ENCODE measurements around the gene GABARAPL2.

Gene GABARAPL2

DNA sequence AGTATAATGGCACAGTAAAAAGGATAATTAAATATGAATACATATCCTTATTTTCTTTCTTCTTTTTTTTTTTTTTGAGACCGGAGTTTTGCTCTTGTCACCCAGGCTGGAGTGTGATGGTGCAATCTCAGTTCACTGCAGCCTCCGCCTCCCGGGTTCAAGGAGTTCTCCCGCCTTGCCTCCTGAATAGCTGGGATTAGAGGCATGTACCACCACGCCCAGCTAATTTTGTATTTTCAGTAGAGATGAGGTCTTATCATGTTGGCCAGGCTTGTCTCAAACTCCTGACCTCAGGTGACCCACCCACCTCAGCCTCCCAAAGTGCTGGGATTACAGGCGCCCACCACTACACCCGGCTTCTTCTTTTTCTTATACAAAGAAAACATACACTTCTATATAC is 12.0 kb downstream of the GABARAPL2 start:
- TF ChIP-seq, protein P1, sequence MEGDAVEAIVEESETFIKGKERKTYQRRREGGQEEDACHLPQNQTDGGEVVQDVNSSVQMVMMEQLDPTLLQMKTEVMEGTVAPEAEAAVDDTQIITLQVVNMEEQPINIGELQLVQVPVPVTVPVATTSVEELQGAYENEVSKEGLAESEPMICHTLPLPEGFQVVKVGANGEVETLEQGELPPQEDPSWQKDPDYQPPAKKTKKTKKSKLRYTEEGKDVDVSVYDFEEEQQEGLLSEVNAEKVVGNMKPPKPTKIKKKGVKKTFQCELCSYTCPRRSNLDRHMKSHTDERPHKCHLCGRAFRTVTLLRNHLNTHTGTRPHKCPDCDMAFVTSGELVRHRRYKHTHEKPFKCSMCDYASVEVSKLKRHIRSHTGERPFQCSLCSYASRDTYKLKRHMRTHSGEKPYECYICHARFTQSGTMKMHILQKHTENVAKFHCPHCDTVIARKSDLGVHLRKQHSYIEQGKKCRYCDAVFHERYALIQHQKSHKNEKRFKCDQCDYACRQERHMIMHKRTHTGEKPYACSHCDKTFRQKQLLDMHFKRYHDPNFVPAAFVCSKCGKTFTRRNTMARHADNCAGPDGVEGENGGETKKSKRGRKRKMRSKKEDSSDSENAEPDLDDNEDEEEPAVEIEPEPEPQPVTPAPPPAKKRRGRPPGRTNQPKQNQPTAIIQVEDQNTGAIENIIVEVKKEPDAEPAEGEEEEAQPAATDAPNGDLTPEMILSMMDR (IDR thresholded peaks at IDR 0.05; ENCODE audit: control insufficient read depth, extremely low read depth, insufficient read depth): no peak

DNA sequence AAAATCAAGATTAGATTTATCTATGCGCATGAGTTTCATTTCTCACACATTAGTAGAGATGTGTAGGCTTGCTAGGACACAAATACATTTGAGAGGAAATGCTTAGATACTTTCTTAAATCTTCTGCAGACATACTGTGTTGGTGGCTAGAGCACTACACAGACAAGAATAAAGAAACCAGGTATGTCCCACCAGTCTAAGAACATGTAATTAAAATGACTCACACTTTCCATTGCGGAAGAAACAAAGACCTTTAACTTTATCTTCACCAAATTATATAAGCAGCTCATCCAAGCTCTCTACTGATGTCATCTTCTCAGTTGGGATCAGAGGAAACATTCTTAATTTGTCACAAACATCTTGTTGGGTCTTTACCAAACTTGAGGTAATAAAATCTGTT is 12.5 kb downstream of the GABARAPL2 start:
- TF ChIP-seq, protein P1 (IDR thresholded peaks at IDR 0.05; ENCODE audit: control insufficient read depth, extremely low read depth, insufficient read depth): no peak
- H3K4me3 ChIP-seq (ENCODE audit: low read depth, low read length): no peak overlapping the region
- no peak for DNase-seq (ENCODE audit: low read depth)

More for the DNA sequence above, 12.0 kb downstream of the GABARAPL2 start:
- H3K4me3 ChIP-seq (ENCODE audit: low read depth, low read length): no peak overlapping the region
- DNase-seq (ENCODE audit: low read depth): no peak

DNA sequence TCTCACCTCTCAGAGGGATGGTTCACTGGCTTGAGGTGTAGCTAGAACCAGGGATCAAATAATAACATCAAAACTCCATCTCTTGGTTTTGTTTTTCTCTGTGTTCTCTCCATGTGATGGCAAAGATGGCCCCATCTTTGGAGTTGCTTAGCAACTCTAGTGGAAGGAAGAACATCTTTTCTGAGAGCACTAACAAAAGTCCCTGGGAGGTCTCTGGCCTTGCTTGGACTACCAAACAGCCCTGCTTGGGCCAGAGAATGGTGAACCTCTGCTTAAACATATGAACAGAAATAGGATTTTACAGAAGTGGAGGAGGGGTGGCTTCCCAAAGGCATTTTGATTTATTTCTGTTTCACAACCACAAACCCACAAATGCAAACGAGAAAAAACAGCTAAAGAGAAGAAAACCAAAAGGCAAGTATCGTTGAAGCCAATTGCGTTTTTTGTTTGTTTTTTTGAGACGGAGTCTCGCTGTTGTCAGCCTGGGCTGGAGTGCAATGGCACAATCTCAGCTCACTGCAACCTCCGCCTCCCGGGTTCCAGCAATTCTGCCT is 13.2 kb downstream of the GABARAPL2 start:
- TF ChIP-seq, protein P1 (IDR thresholded peaks at IDR 0.05; ENCODE audit: control insufficient read depth, extremely low read depth, insufficient read depth): no peak
- H3K4me3 ChIP-seq (ENCODE audit: low read depth, low read length): no peak overlapping the region
- DNase-seq (ENCODE audit: low read depth): no peak

DNA sequence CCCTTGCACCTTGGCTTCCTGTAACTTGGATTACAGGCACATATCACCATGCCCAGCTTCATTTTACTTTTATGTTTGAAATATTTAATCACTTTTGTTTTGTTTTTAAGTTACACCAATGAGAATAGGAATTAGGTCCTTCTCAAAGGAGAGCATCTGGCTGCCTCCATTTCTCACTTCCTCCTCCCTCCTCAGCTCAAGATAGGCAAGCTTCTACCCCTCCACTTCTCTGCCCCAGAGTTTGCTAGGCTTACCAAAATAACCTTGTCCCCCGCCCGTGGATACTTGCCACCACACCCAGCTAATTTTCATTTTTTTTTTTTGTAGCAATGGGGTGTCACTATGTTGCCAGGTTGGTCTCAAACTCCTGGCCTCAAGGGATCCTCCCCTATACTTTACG is 17.9 kb downstream of the GABARAPL2 start:
- H3K4me3 ChIP-seq (ENCODE audit: low read depth, low read length): no peak overlapping the region
- TF ChIP-seq, protein P1 (IDR thresholded peaks at IDR 0.05; ENCODE audit: control insufficient read depth, extremely low read depth, insufficient read depth): no peak
- DNase-seq (ENCODE audit: low read depth): no peak

DNA sequence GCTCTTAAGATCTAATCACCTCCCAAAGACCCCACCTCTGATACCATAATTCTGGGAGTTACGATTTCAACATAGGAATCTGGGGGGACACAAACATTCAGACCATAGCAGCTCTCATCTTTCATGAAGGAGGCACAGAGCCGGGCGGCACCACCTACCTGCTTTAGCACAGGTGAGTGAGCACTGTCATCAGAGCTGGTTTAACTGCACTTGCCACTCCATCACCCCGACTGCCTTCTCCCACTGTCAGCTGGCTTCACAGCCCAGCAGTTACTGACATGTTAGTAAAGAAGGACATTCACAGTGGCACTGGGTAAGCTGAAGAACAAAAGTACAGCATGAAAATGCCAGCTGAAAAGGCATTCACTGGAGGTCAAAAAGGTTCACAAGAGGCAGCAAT is 22.5 kb downstream of the GABARAPL2 start:
- TF ChIP-seq, protein P1 (IDR thresholded peaks at IDR 0.05; ENCODE audit: control insufficient read depth, extremely low read depth, insufficient read depth): no peak
- DNase-seq (ENCODE audit: low read depth): no peak
- no peak overlapping the region for H3K4me3 ChIP-seq (ENCODE audit: low read depth, low read length)

DNA sequence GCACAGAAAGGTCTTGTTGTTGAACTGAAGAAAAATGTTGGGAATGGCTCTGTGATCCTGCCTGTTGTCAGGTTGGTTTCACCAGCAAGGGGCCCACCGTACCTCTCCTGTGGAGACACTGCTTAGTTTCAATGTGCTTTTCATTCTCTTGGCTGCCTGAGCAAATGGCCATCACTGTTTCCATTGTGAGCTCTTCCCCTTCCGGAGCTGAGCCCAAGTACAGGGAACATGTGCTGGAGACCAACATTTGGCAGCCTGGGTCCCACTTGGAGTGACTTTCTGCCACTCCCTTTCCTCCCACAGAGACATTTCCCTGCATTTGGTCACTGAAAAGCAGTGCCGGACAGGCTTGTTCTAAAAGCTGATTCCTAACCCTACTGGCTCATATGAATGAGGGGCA is 23.1 kb downstream of the GABARAPL2 start:
- H3K4me3 ChIP-seq (ENCODE audit: low read depth, low read length): no peak overlapping the region
- no peak for DNase-seq (ENCODE audit: low read depth)
- TF ChIP-seq, protein P1 (IDR thresholded peaks at IDR 0.05; ENCODE audit: control insufficient read depth, extremely low read depth, insufficient read depth): no peak
